Esophagus squamous epithelium (tissue), 5 donors: Measurements from ENCODE around the gene MAP2K5. TPM values are rescaled to one million over a fixed set of nuclear protein-coding genes. Genes with fewer than 3 reads are reported as not detected.
A peak's percentile ranks its signal among the peaks of the same experiment; 100 is the strongest.

Source experiments
- DNase-seq: peaks from one replicate; lab custom pipeline; 2025; lab: John Stamatoyannopoulos, UW
- H3K27ac ChIP-seq, 4 donors: fragments of 200-600 bp; sonication (generic); one replicate each; pipeline ENCODE4 v1.5.1; 2016 to 2019; ENCODE audit warnings: mild to moderate bottlenecking in 1 of 4
- H3K27me3 ChIP-seq, 4 donors: fragments of 200-600 bp; sonication (generic); 1 replicate in 3 of 4; 2 replicates in 1 of 4; pipeline versions ENCODE4 v1.5.1 to v1.6.0; 2017 to 2021; ENCODE audit warnings: antibody characterized with exemption in 1 of 4
- H3K36me3 ChIP-seq, 3 donors: fragments of 200-600 bp; sonication (generic); one replicate each; pipeline ENCODE4 v1.5.1; 2016 to 2019
- H3K4me1 ChIP-seq, 3 donors: fragments of 200-600 bp; sonication (generic); one replicate each; pipeline ENCODE4 v1.5.1; 2017 to 2019
- H3K4me3 ChIP-seq, 4 donors: fragments of 200-600 bp; sonication (generic); 1 replicate in 3 of 4; 2 replicates in 1 of 4; pipeline ENCODE4 v1.5.1; 2016 to 2019; ENCODE audit warnings: mild to moderate bottlenecking in 2 of 4, moderate library complexity in 1 of 4
- H3K9me3 ChIP-seq, 3 donors: fragments of 200-600 bp; sonication (generic); one replicate each; pipeline ENCODE4 v1.5.1; 2016 to 2019
- CTCF ChIP-seq, 6 experiments: fragments of 450-650 bp in 4 of 6; fragments of 200-600 bp in 2 of 6; sonication (generic) in 2 of 6; IDR thresholded peaks; one replicate each; pipeline ENCODE4 v1.5.1; 2016 to 2019; ENCODE audit warnings: antibody characterized with exemption in 6 of 6, mild to moderate bottlenecking in 4 of 6, moderate library complexity in 4 of 6
- POLR2A ChIP-seq, 4 donors: fragments of 450-650 bp; IDR thresholded peaks; one replicate each; pipeline ENCODE4 v1.6.1; 2017; ENCODE audit warnings: antibody characterized with exemption in 4 of 4, mild to moderate bottlenecking in 4 of 4, moderate library complexity in 3 of 4
- WGBS, 2 donors: methylation state at CpG; one replicate each; pipeline ENCODE4 v1.1.5; 2018; 5-methylcytosine and 5-hydroxymethylcytosine counted together
- intact Hi-C: fragments of 100-400 bp; cut with DNase I; formaldehyde crosslinking; loops from one replicate; pipeline ENCODE4 v1.15.0; 2022
- total RNA-seq, 4 donors: library from RNA; depleted of rRNA; stranded (reverse); fragments of >200 nt; gene quantifications; one replicate each; pipeline ENCODE4 v1.1.0, GENCODE V29; 2016
- donor health status: DM: yes; HTN: yes; CAD: no.

The MAP2K5 gene
- total RNA-seq, 4 donors from 2014 or later = 5.8 to 8.0 (median 7.0) TPM

DNA sequence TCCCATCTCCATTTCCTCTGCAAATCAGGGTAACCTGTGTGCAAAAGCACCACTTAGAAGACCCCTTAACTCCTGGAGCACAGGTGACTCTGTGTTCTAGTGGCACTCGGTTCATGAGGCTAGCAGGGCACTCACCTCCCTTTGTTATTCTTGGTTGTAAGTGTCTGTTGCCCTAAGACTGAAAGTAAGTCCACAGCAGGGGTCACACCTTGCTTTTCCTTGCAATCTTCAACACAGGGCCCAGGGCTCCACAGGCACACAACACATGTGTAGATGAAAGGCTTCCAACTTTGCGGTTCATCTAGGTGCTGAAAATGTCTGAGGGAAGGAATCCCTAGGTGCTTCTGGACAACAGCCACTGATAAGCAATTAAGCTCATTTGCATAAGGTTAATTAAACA is 294.5 kb downstream of the MAP2K5 start:
- Histone ChIP-seq H3K27ac (no peak overlapping the region), H3K4me3 (no peak overlapping the region), H3K9me3 (no peaks in the 10 kb centered on the region), H3K36me3 (no peaks in the 10 kb centered on the region), H3K4me1 (peaks cover 44 to 74% (median 52%) of the 10 kb centered on the region in 3 donors), H3K27me3 (peaks cover 15 to 49% (median 35%) of the 10 kb centered on the region in 4 donors)
- 58 to 65% methylated on average over 2 of the region's 2 CpGs for WGBS, 2 donors
- intact Hi-C loops = loop anchor here (5.0 to 10.0 kb wide), 2 partner anchors 315 to 892 kb away; partner anchors contain the start of gene C15orf61
- DNase-seq = no peak
- TF ChIP-seq CTCF (IDR thresholded peaks at IDR 0.05) (no peak), POLR2A (IDR thresholded peaks at IDR 0.05) (no peak)

- DNase-seq = no peak
- WGBS, 2 donors = 12 to 14% methylated on average over 9 to 25 of the region's 25 CpGs
- Histone ChIP-seq H3K9me3 (no peaks in the 10 kb centered on the region), H3K4me3 (peak overlapping the region in 3 of 4 donors; percentile 71 to 93 (median 84)), H3K27ac (peak overlapping the region in 3 of 4 donors; percentile 24 to 98 (median 98)), H3K4me1 (peaks cover 30 to 59% (median 39%) of the 10 kb centered on the region in 3 donors), H3K36me3 (no peaks in the 10 kb centered on the region), H3K27me3 (peaks cover 6 to 30% (median 16%) of the 10 kb centered on the region in 4 donors)
- intact Hi-C loops = loop anchor here (5.0 to 10.0 kb wide), 2 partner anchors 317 to 894 kb away; partner anchors contain the start of gene C15orf61
- TF ChIP-seq POLR2A (IDR thresholded peaks at IDR 0.05) = no peak
- TF ChIP-seq CTCF (IDR thresholded peaks at IDR 0.05) = peak in 1 of 6 experiments; percentile 15
Measured at GRCh38 chr15:67838789-67839332, 296.4 kb downstream of the MAP2K5 start.

DNA sequence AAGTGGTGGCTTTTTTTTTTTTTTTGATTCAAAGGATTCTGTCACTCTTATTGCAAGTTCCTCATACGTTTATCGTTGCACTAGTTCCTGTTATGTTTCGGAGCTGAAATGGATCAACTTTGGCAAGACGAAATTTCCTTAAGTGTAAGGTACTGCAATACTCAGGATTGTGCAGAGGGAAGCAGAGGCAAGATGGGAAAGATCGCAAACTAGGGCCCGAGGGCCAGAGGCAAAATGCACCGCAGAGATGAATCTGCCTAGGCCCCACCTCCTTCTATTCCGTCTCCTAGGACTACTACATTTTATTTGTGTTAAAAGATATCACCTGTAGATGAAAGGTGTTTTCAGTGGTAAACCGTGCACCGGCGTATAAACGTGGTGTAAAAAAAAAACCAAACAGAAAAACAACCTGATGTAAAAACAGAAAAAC is 297.0 kb downstream of the MAP2K5 start:
- Histone ChIP-seq H3K27me3 (peaks cover 0 to 24% (median 14%) of the 10 kb centered on the region in 4 donors), H3K4me3 (peak overlapping the region; percentile 71 to 93 (median 87)), H3K36me3 (no peaks in the 10 kb centered on the region), H3K4me1 (peaks cover 23 to 52% (median 33%) of the 10 kb centered on the region in 3 donors), H3K27ac (peak overlapping the region; percentile 92 to 98 (median 96)), H3K9me3 (no peaks in the 10 kb centered on the region)
- DNase-seq = no peak
- TF ChIP-seq CTCF (IDR thresholded peaks at IDR 0.05) (no peak), POLR2A (IDR thresholded peaks at IDR 0.05) (no peak)
- WGBS, 2 donors = 2 to 3% methylated on average over 12 of the region's 12 CpGs
- intact Hi-C loops = loop anchor here (5.0 to 10.0 kb wide), 2 partner anchors 317 to 895 kb away; partner anchors contain the start of gene C15orf61

- H3K27me3 ChIP-seq = peaks cover 0 to 17% (median 9%) of the 10 kb centered on the region in 4 donors
- intact Hi-C loops = loop anchor here (5.0 to 10.0 kb wide), 2 partner anchors 318 to 895 kb away; partner anchors contain the start of gene C15orf61
- H3K27ac ChIP-seq = peak within 1 kb of the TSS; percentile 92 to 98 (median 96)
- peak in 1 of 6 experiments; percentile 21 for TF ChIP-seq CTCF (IDR thresholded peaks at IDR 0.05)
- peak in 3 of 4 donors; percentile 20 to 86 (median 80) for TF ChIP-seq POLR2A (IDR thresholded peaks at IDR 0.05)
- DNase-seq = peak; percentile 71
- peaks cover 17 to 46% (median 27%) of the 10 kb centered on the region in 3 donors for H3K4me1 ChIP-seq
- peak within 1 kb of the TSS; percentile 71 to 93 (median 87) for H3K4me3 ChIP-seq
- 0 to 1% methylated on average over 18 to 30 of the region's 62 CpGs for WGBS, 2 donors
- H3K9me3 ChIP-seq = no peaks in the 10 kb centered on the region
- H3K36me3 ChIP-seq = no peaks in the 10 kb centered on the region
Measured at GRCh38 chr15:67839929-67840748, 297.6 kb downstream of the MAP2K5 start, which contains the start of gene RNU6-1. Gene RNU6-1, minus strand, starts transcription at chr15:67840045.
